Measurements from ENCODE around the gene RPS6KA2.

DNA sequence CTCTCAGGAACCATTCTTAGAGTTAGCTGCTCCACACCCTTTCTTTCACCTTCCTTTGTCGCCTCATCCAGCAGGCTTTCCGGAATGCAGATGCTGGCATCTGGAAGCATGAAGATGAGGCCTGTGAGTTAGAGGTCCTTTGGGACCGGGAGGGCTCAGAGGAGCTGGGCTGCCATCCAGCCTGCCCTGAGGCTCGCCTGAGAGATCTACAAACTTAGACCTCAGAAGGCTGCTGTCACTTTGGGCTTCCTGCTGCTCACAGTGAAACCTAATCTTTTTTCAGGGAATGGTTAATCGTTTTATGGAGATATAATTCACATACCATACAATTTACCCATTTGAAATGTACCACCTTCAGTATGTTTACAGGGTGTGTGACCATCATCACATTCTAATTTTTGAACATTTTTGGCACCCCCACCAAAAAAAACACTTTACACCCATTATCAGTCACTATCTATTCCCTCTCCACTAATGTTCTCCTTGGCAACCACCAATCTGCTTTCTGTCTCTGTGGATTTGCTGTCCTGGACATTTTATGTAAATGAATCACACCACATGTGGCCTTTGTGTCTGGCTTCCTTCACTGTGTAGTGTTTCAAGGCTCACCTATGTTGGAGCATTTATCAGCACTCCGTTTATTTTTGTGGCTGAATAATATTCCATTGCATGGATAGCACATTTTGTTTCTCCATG, 224.3 kb downstream of the RPS6KA2 start:
- TF ChIP-seq, protein P1, sequence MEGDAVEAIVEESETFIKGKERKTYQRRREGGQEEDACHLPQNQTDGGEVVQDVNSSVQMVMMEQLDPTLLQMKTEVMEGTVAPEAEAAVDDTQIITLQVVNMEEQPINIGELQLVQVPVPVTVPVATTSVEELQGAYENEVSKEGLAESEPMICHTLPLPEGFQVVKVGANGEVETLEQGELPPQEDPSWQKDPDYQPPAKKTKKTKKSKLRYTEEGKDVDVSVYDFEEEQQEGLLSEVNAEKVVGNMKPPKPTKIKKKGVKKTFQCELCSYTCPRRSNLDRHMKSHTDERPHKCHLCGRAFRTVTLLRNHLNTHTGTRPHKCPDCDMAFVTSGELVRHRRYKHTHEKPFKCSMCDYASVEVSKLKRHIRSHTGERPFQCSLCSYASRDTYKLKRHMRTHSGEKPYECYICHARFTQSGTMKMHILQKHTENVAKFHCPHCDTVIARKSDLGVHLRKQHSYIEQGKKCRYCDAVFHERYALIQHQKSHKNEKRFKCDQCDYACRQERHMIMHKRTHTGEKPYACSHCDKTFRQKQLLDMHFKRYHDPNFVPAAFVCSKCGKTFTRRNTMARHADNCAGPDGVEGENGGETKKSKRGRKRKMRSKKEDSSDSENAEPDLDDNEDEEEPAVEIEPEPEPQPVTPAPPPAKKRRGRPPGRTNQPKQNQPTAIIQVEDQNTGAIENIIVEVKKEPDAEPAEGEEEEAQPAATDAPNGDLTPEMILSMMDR (optimal IDR thresholded peaks at IDR 0.05 in 1 of 3, IDR thresholded peaks at IDR 0.05 in 1 of 3, conservative IDR thresholded peaks at IDR 0.05 in 1 of 3; ENCODE audit: extremely low read depth in 1 of 3, insufficient read depth in 2 of 3, low read length in 3 of 3): no peak
- no peak for TF ChIP-seq EZH2 (IDR thresholded peaks at IDR 0.05; ENCODE audit: low read length)
